Neural crest cell (in vitro differentiated cells): Measurements from ENCODE around the gene CACNG4. TPM values are rescaled to one million over a fixed set of nuclear protein-coding genes. Genes with fewer than 3 reads are reported as not detected.
A peak's percentile ranks its signal among the peaks of the same experiment; 100 is the strongest.

Source experiments
- DNase-seq: peaks from one replicate; pipeline ENCODE4 v3.0.0; 2021; ENCODE audit warnings: low read depth, mixed read lengths, low spot score
- H3K27ac Mint-ChIP-seq: one replicate; pipeline ENCODE4 v1.8.0; 2021; ENCODE audit warnings: mild to moderate bottlenecking, mixed read lengths; ENCODE audit not compliant: unreplicated experiment
- H3K27me3 Mint-ChIP-seq: 2 replicates; pipeline ENCODE4 v1.8.0; 2021; ENCODE audit warnings: low read depth, mild to moderate bottlenecking, mixed read lengths
- H3K36me3 Mint-ChIP-seq: 2 replicates; pipeline ENCODE4 v1.8.0; 2021; ENCODE audit warnings: low read depth, mild to moderate bottlenecking, mixed read lengths
- H3K4me1 Mint-ChIP-seq: 2 replicates; pipeline ENCODE4 v1.8.0; 2021; ENCODE audit warnings: mixed read lengths
- H3K4me3 Mint-ChIP-seq: one replicate; pipeline ENCODE4 v1.8.0; 2021; ENCODE audit warnings: mild to moderate bottlenecking, mixed read lengths
- H3K9me3 Mint-ChIP-seq: 2 replicates; pipeline ENCODE4 v1.8.0; 2021; ENCODE audit warnings: mixed read lengths
- total RNA-seq: library from RNA; stranded (reverse); gene quantifications from 2 replicates; pipeline ENCODE4 v1.2.1, GENCODE V29; 2021
- TF ChIP-seq, protein P1 (sequence below): fragments of 200-600 bp; sonication (generic); conservative IDR thresholded peaks from 2 replicates; pipeline ENCODE4 v1.5.0; 2021; ENCODE audit warnings: antibody characterized with exemption, mild to moderate bottlenecking

Gene CACNG4
- total RNA-seq, 1 donor from 2014 or later, result 38.4 TPM

DNA sequence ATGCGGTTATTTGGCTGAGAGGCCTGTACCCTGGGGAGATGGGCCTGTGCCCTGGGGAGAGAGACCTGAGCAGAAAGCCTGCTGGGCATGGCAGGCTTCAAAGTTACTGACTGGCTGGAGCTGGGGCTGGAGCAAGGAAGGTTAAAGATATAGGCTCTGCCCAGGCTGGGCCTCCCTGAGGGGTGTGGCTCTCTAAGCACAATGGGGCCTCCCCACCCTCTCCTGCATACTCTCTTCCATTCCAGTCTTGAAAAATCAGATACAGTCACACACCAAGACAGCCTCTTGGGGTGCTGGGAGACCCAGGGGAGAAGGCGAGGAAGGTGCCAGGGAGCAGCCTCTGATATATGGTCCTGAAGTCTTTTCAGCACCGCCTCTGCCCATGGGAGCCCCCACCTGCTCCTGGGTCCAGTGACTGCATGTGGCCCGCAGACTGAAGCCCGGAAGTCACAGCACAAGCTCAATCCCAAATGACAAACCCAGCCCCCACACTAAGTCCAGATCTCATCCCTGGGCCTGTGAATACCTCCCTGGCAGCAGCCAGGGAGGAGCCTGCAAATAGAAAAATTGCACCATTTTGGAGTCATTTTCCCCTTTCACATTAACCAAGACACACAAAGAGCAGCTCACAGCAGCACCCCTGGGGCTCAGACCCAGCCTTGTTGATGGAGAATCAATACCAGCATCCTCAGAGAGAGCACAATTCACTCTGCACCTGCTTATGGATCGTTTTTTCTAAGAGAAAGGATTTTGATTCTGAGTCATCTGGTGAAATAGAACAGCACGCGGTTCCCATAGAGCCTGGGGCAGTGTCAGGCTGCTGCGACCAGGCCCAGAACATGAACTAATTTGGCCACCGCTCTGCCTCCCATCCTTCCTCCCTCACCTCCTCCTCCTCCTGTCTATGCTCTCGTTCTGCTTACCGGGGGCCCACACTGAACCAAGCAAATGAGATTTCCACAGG lies 54.2 kb downstream of the CACNG4 start:
- TF ChIP-seq, protein P1, sequence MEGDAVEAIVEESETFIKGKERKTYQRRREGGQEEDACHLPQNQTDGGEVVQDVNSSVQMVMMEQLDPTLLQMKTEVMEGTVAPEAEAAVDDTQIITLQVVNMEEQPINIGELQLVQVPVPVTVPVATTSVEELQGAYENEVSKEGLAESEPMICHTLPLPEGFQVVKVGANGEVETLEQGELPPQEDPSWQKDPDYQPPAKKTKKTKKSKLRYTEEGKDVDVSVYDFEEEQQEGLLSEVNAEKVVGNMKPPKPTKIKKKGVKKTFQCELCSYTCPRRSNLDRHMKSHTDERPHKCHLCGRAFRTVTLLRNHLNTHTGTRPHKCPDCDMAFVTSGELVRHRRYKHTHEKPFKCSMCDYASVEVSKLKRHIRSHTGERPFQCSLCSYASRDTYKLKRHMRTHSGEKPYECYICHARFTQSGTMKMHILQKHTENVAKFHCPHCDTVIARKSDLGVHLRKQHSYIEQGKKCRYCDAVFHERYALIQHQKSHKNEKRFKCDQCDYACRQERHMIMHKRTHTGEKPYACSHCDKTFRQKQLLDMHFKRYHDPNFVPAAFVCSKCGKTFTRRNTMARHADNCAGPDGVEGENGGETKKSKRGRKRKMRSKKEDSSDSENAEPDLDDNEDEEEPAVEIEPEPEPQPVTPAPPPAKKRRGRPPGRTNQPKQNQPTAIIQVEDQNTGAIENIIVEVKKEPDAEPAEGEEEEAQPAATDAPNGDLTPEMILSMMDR, result no peak
- DNase-seq, result no peak
- Mint-ChIP-seq H3K9me3 (no peaks in the 10 kb centered on the region), H3K27me3 (no peaks in the 10 kb centered on the region), H3K27ac (peak overlapping the region; percentile 28), H3K4me1 (peaks cover 26% of the 10 kb centered on the region), H3K4me3 (peak overlapping the region; percentile 47), H3K36me3 (peaks cover 2% of the 10 kb centered on the region)

DNA sequence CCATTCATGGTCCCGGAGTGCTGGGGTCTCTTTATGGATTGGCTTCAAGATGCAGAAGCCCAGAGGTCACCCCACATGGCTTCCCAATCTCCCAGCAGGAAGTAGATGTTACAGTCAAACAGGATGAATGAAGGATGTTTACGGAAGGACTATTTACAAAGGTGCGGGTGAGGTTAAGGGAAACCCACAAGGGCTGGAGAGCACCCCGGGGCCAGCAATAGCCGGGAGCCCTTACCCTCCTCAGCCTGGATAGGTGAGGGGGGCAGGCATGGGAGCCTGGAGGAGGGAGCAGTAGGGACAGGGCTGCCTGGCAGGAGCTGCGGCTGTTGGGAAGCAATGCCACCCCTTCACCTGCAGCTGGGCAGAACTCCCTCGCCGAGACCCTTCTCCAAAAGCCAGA lies 55.3 kb downstream of the CACNG4 start:
- no peak overlapping the region for H3K27ac Mint-ChIP-seq

DNA sequence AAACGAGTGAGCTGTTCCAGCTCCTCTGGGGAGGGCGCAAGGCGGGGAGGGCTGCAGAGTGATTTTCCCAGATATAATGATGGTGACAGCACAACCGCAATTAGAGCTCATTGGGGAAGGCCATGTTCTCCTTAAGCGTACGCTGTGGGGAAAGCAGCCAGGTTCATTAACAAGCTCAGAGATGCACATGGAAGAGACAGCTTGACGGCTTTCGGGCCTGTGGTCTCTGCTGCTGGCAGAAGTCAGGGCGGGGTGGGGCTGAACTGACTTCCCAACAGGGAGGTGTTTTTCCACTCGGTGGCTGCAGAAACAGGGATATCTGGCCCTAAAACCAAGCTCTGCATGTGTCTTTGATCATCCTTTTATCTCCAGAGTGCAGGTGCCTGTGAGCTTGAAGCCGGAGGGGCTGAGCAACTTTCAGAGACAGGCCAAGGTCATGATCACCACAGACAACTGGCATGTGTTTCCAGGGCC lies 55.8 kb downstream of the CACNG4 start:
- DNase-seq, result no peak
- Mint-ChIP-seq H3K27me3 (no peaks in the 10 kb centered on the region), H3K36me3 (no peaks in the 10 kb centered on the region), H3K4me3 (no peak overlapping the region), H3K27ac (no peak overlapping the region), H3K4me1 (peaks cover 21% of the 10 kb centered on the region), H3K9me3 (no peaks in the 10 kb centered on the region)
- TF ChIP-seq, protein P1, result no peak

More for the DNA sequence above, 55.3 kb downstream of the CACNG4 start:
- no peaks in the 10 kb centered on the region for H3K27me3 Mint-ChIP-seq
- TF ChIP-seq, protein P1, result no peak
- DNase-seq, result no peak
- peaks cover 2% of the 10 kb centered on the region for H3K36me3 Mint-ChIP-seq
- no peaks in the 10 kb centered on the region for H3K9me3 Mint-ChIP-seq
- H3K4me1 Mint-ChIP-seq, result peaks cover 21% of the 10 kb centered on the region
- no peak overlapping the region for H3K4me3 Mint-ChIP-seq

DNA sequence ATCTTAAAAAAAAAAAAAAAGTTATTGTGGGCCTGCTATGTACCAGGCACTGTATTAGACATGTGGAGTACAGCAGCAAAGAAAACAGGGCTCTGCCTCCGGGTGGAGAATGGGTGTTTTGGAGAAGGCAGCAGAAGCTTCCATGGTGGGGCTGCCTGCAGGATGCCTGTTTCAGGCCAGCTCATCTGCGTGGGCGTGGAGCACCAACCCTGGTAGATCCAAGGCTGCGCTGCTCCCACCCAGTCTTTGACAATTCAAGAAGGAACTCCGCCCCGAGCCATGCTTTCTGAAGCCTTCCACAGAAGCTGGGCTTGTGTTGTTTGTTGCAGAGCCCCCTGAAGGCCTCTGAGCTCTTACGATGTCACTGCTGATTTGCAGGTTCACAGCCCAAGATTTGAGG lies 56.7 kb downstream of the CACNG4 start:
- no peaks in the 10 kb centered on the region for H3K36me3 Mint-ChIP-seq
- H3K27me3 Mint-ChIP-seq, result no peaks in the 10 kb centered on the region
- TF ChIP-seq, protein P1, result no peak
- H3K9me3 Mint-ChIP-seq, result no peaks in the 10 kb centered on the region
- H3K4me1 Mint-ChIP-seq, result peaks cover 21% of the 10 kb centered on the region
- no peak for DNase-seq
- no peak overlapping the region for H3K4me3 Mint-ChIP-seq
- no peak overlapping the region for H3K27ac Mint-ChIP-seq

DNA sequence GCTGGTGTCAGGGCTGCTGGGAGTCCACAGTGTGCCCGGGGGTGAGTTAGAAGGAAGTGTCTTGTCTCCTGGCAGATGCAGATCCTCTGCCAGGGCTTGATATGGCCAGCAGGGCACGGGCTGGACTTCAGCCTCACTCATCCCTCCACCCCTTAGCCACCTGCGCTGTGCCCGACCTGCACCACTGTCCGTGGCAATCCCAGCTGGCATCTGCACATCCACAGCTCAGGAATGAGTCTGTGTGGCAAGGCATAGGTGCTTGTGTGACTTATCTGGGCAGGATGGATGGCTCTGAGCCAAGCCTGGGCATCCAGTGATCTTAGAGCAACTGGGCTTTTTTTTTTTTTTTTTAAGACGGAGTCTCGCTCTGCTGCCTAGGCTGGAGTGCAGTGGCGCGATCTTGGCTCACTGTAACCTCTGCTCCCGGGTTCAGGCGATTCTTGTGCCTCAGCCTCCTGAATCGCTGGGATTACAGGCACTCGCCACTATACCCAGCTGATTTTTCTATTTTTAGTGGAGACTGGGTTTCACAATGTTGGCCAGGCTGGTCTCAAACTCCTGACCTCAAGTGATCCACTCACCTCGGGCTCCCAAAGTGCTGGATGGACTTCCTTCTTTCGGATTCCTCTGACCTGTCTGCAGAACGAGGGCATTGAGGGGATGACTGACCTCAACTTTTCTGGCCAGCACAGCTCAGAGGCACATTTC lies 57.4 kb downstream of the CACNG4 start:
- no peak overlapping the region for H3K27ac Mint-ChIP-seq
- peaks cover 21% of the 10 kb centered on the region for H3K4me1 Mint-ChIP-seq
- H3K27me3 Mint-ChIP-seq, result no peaks in the 10 kb centered on the region
- no peaks in the 10 kb centered on the region for H3K36me3 Mint-ChIP-seq
- H3K9me3 Mint-ChIP-seq, result no peaks in the 10 kb centered on the region
- DNase-seq, result no peak
- TF ChIP-seq, protein P1, result no peak
- H3K4me3 Mint-ChIP-seq, result no peak overlapping the region
